KMS-11 (cell line): ENCODE measurements around the gene ZCWPW1.

Experiments
- H2AFZ ChIP-seq: fragments of 200-600 bp; sonication (generic); 2 replicates; pipeline ENCODE4 v1.6.1; 2016; ENCODE audit warnings: antibody characterized with exemption, mixed run types, low read depth
- H3K27ac ChIP-seq: fragments of 200-600 bp; sonication (generic); 2 replicates; pipeline ENCODE4 v1.6.1; 2016; ENCODE audit warnings: mild to moderate bottlenecking, mixed run types
- H3K27me3 ChIP-seq: fragments of 200-600 bp; sonication (generic); 2 replicates; pipeline ENCODE4 v1.6.1; 2017; ENCODE audit warnings: mild to moderate bottlenecking, low read depth, mixed run types, moderate library complexity; ENCODE audit not compliant: insufficient read depth
- H3K36me3 ChIP-seq: fragments of 200-600 bp; sonication (generic); 2 replicates; pipeline ENCODE4 v1.6.1; 2017; ENCODE audit warnings: mild to moderate bottlenecking, mixed run types; ENCODE audit not compliant: insufficient read depth
- H3K4me1 ChIP-seq: fragments of 200-600 bp; sonication (generic); 2 replicates; pipeline ENCODE4 v1.6.1; 2016; ENCODE audit warnings: mild to moderate bottlenecking, low read depth, mixed run types; ENCODE audit not compliant: poor library complexity, severe bottlenecking
- H3K4me2 ChIP-seq: fragments of 200-600 bp; sonication (generic); 2 replicates; pipeline ENCODE4 v1.7.0; 2016; ENCODE audit warnings: mild to moderate bottlenecking, mixed run types
- H3K4me3 ChIP-seq: fragments of 200-600 bp; sonication (generic); IDR thresholded peaks from 2 replicates; pipeline ENCODE4 v1.6.1; 2017; ENCODE audit warnings: low read depth, low read length, mixed read lengths; ENCODE audit not compliant: insufficient read depth
- H3K79me2 ChIP-seq: fragments of 200-600 bp; sonication (generic); 2 replicates; pipeline ENCODE4 v1.6.1; 2016; ENCODE audit warnings: low read depth, mixed run types; ENCODE audit not compliant: insufficient read depth
- H3K9ac ChIP-seq: fragments of 200-600 bp; sonication (generic); 2 replicates; pipeline ENCODE4 v1.6.1; 2016; ENCODE audit warnings: mild to moderate bottlenecking, mixed run types
- H4K20me1 ChIP-seq: fragments of 200-600 bp; sonication (generic); 2 replicates; pipeline ENCODE4 v1.6.1; 2016; ENCODE audit warnings: mild to moderate bottlenecking, mixed run types; ENCODE audit not compliant: insufficient read depth
- TF ChIP-seq, protein P1 (sequence below): fragments of 200-600 bp; sonication (generic); conservative IDR thresholded peaks from 2 replicates; pipeline ENCODE4 v1.6.1; 2017; ENCODE audit warnings: low read depth, mild to moderate bottlenecking, antibody characterized with exemption, low read length, moderate library complexity, mixed read lengths

ZCWPW1 gene

DNA sequence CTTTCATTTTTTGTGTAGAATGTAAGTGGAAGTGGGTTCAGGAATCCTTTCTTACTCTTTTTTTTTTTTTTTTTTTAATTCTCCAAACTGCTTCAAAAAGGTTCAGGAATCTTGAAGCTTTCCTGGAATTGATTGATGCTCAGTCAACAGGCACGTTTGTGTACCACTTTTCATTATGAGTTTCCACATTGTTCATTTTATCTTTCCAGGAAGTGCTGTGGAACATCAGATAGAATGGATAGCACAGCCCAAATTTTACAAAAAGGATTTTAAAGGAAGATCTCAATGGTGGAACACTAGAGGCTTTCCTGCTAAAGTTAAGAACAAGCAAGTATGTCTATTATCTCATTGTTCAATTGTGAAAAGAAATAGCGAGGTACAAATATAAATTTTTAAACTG, 9.7 kb upstream of the ZCWPW1 start:
- no peak overlapping the region for H2AFZ ChIP-seq
- H3K4me2 ChIP-seq, result no peak overlapping the region
- TF ChIP-seq, protein P1, sequence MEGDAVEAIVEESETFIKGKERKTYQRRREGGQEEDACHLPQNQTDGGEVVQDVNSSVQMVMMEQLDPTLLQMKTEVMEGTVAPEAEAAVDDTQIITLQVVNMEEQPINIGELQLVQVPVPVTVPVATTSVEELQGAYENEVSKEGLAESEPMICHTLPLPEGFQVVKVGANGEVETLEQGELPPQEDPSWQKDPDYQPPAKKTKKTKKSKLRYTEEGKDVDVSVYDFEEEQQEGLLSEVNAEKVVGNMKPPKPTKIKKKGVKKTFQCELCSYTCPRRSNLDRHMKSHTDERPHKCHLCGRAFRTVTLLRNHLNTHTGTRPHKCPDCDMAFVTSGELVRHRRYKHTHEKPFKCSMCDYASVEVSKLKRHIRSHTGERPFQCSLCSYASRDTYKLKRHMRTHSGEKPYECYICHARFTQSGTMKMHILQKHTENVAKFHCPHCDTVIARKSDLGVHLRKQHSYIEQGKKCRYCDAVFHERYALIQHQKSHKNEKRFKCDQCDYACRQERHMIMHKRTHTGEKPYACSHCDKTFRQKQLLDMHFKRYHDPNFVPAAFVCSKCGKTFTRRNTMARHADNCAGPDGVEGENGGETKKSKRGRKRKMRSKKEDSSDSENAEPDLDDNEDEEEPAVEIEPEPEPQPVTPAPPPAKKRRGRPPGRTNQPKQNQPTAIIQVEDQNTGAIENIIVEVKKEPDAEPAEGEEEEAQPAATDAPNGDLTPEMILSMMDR, result no peak
- H3K27ac ChIP-seq, result no peak overlapping the region
- H3K9ac ChIP-seq, result no peak overlapping the region
- H3K79me2 ChIP-seq, result peaks cover 24% of the 10 kb centered on the region
- no peaks in the 10 kb centered on the region for H4K20me1 ChIP-seq
- H3K4me1 ChIP-seq, result peaks cover 17% of the 10 kb centered on the region
- H3K4me3 ChIP-seq, result no peak overlapping the region
- H3K36me3 ChIP-seq, result peaks cover 4% of the 10 kb centered on the region; the same call in 1 of the 2 replicates
- no peaks in the 10 kb centered on the region for H3K27me3 ChIP-seq

GRCh38 chr7:100437150-100438100, 8.9 kb upstream of the ZCWPW1 start:
- H3K36me3 ChIP-seq, result peaks cover 4% of the 10 kb centered on the region; the same call in 1 of the 2 replicates
- H4K20me1 ChIP-seq, result no peaks in the 10 kb centered on the region
- no peaks in the 10 kb centered on the region for H3K27me3 ChIP-seq
- TF ChIP-seq, protein P1, result no peak
- H2AFZ ChIP-seq, result peak overlapping the region; percentile 56; the same call in 1 of the 2 replicates
- H3K4me3 ChIP-seq, result no peak overlapping the region
- peak overlapping the region; percentile 82; the same call in 1 of the 2 replicates for H3K9ac ChIP-seq
- H3K4me1 ChIP-seq, result peaks cover 20% of the 10 kb centered on the region
- H3K27ac ChIP-seq, result no peak overlapping the region
- H3K79me2 ChIP-seq, result peaks cover 24% of the 10 kb centered on the region
- H3K4me2 ChIP-seq, result peak overlapping the region; percentile 49

DNA sequence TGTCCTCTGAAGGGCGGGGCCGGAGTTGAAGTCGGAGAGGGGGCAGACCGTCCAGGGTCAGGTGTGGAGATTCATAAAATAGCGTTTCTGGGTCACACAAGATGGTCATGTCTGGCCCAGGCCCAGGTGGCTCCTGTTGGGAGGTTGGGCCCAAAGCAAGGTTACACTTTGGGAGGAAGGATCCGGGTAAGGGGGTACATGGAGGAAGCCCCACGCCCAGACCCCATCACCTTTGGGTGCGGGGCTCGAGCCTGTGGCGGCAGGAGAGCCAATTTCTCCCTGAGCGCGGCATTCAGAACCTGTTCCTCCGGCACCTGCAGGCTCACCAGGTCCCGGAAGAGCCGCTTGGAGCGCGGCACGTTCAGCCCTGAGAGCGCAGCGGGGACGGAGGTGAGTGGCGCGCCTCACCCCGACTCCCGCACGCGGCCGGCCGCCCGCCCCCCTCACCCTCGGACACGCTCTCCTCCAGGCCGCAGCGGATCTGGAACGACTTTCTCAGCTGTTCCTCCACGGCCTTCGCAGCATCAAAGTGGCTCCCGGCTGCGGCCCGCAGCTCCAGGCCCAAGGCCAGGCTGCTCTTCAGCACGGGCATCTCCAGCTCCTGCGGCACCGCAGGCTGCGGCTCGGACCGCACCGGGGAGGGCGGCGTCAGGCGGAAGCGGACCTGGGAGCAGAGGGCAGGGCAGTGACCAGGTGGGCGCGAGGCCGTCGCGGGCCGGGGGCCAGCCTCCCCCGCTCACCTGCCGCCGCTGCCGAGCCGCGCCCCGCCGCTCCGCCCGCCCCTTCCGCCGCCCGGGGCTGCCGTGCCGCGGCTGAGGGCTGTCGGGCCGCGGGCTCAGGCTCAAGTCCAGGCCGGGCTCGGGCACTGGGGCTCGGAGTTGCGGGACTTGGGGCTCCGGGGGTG, 7.2 kb upstream of the ZCWPW1 start:
- peak overlapping the region; percentile 82 for H3K9ac ChIP-seq
- H3K4me3 ChIP-seq, result no peak overlapping the region
- peak overlapping the region; percentile 77 for H3K27ac ChIP-seq
- no peaks in the 10 kb centered on the region for H4K20me1 ChIP-seq
- H3K4me2 ChIP-seq, result peak overlapping the region; percentile 95
- peak overlapping the region; percentile 48; the same call in 1 of the 2 replicates for H2AFZ ChIP-seq
- TF ChIP-seq, protein P1, result no peak
- H3K27me3 ChIP-seq, result no peaks in the 10 kb centered on the region
- peaks cover 4% of the 10 kb centered on the region; the same call in 1 of the 2 replicates for H3K36me3 ChIP-seq
- peaks cover 37% of the 10 kb centered on the region for H3K4me1 ChIP-seq
- peaks cover 41% of the 10 kb centered on the region for H3K79me2 ChIP-seq
